Activated T-helper 17 cell treated with anti-CD3 and anti-CD28 coated beads, Interleukin-2, amount 50 U/mL, for 72 hours (primary cell): ENCODE results near the gene ANO10. TPM values are rescaled to one million over a fixed set of nuclear protein-coding genes. Genes with fewer than 3 reads are reported as not detected.

Source experiments
- total RNA-seq, 2 donors: library from RNA; stranded (reverse); gene quantifications; one replicate each; pipeline ENCODE4 v1.2.3, GENCODE V29; 2022

Gene ANO10
- total RNA-seq, 2 donors from 2014 or later: 6.4 to 10.6 TPM

Other genes starting within 250 kb of the ANO10 start
- gene ABHD5, start 68.9 kb upstream of the ANO10 start, total RNA-seq: 10 to 100 TPM in 1 of 2 donors, 1 to 10 TPM in 1; 8.3 to 17.3 TPM